Ovary (tissue), 9 donors: ENCODE measurements around the gene RSU1. TPM values are rescaled to one million over a fixed set of nuclear protein-coding genes. Genes with fewer than 3 reads are reported as not detected.
"Not testable (repeated sequence)": the region's sequence is repeated elsewhere in the genome, so short reads cannot be mapped to it uniquely, and the experiment has no call there.

Experiments used
- DNase-seq, 5 donors: peaks; one replicate each; pipeline ENCODE4 v3.0.0-alpha.2; 2019 to 2020
- H3K27ac ChIP-seq, 2 donors: fragments of 200-600 bp; one replicate each; pipeline versions ENCODE4 v1.5.1 to v1.8.0; 2019 to 2022
- H3K27me3 ChIP-seq: fragments of 200-600 bp; one replicate; pipeline ENCODE4 v1.8.0; 2022
- H3K36me3 ChIP-seq: fragments of 200-600 bp; sonication (generic); one replicate; pipeline ENCODE4 v1.5.1; 2019
- H3K4me1 ChIP-seq: one replicate; pipeline ENCODE4 v1.8.1; 2013; ENCODE audit warnings: mild to moderate bottlenecking, moderate library complexity; ENCODE audit not compliant: insufficient read depth
- H3K4me3 ChIP-seq: fragments of 200-600 bp; sonication (generic); one replicate; pipeline ENCODE4 v1.5.1; 2017
- H3K9me3 ChIP-seq, 2 donors: fragments of 200-600 bp in 1 of 2; sonication (generic) in 1 of 2; one replicate each; pipeline versions ENCODE4 v1.5.1 to v1.8.1; 2013 to 2019; ENCODE audit warnings: mild to moderate bottlenecking in 1 of 2, moderate library complexity in 1 of 2
- EP300 ChIP-seq: sonication (generic); formaldehyde crosslinking; IDR thresholded peaks from one replicate; pipeline ENCODE4 v1.6.1; 2017; ENCODE audit warnings: antibody characterized with exemption
- POLR2A ChIP-seq: fragments of 450-650 bp; IDR thresholded peaks from one replicate; pipeline ENCODE4 v1.6.1; 2017; ENCODE audit warnings: antibody characterized with exemption, mild to moderate bottlenecking, moderate library complexity
- WGBS, 3 donors: extraction: QIAGEN DNeasy Blood & Tissue Kit in 1 of 3; methylation state at CpG; one replicate each; pipeline versions ENCODE4 v1.1.5 to v1.1.7; 2013 to 2017; 5-methylcytosine and 5-hydroxymethylcytosine counted together
- intact Hi-C, 4 donors: fragments of 100-400 bp; cut with DNase I; formaldehyde crosslinking; loops; one replicate each; pipeline versions ENCODE4 v1.11.0 to v1.15.1; 2022 to 2023
- polyA plus RNA-seq, 2 donors: library from polyadenylated mRNA; stranded (reverse); fragments of 200-250 nt in 1 of 2; fragments of 350-450 nt in 1 of 2; fragmentation: Illumina TruSeq in 1 of 2; extraction: RNeasy Lipid Tissue Mini Kit (QIAGEN cat#74804) in 1 of 2; gene quantifications; one replicate each; pipeline ENCODE4 v1.2.3, GENCODE V29; 2013 to 2014
- total RNA-seq, 7 donors: library from RNA; depleted of rRNA in 2 of 7; stranded (reverse); fragments of >200 nt in 2 of 7; fragmentation: NEBNext Ultra II Directional in 3 of 7; extraction: Animal tissue kit (Norgen Biotek cat#: 25700) in 3 of 7; gene quantifications; one replicate each; pipeline versions ENCODE4 v1.1.0 to v1.2.4, GENCODE V29; 2016 to 2023
- TF ChIP-seq, protein P1 (sequence below), 3 donors: fragments of 450-650 bp in 2 of 3; fragments of 200-600 bp in 1 of 3; IDR thresholded peaks; one replicate each; pipeline versions ENCODE4 v1.5.1 to v1.8.0; 2016 to 2022; ENCODE audit warnings: antibody characterized with exemption in 3 of 3, mild to moderate bottlenecking in 1 of 3
- donor health status: DM: no; HTN: no; CAD: no; lungs with moderate emphysema.
- donor health status: DM: no; HTN: no; CAD: no.
- donor health status: Bipolar disorder and iron deficiency.
- donor health status: DM: yes; HTN: yes; CAD: no.
- donor health status: DM: no; HTN: no; CAD: no.
- donor health status: DM: yes; HTN: yes; CAD: no.

Gene RSU1
- total and polyA plus RNA-seq, 9 donors = 30.1 to 184 (median 70.3) TPM

GRCh38 chr10:16756561-16757221 lies 60.5 kb downstream of the RSU1 start:
- intact Hi-C loops = no loop called here

DNA sequence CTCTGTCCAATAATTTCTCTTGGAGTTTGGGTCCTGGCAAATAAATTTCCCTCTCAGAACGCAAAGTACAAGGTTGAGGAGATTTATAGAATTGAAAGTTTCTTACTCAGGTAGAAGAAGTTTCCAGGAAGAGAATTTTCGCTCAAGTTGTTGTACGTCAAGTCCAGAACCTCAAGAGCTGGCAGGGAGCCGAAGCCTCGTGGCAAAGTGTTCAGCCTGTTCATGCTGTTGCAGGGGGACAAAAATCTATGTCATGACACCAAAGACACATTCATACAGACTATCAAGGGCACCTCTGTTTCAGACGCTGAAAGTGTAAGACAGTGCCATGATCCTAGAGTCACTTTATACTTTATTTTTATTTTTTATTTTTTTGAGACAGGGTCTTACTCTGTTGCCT lies 62.5 kb downstream of the RSU1 start:
- intact Hi-C loops = no loop called here
- no peak for DNase-seq
- no peak overlapping the region for H3K4me3 ChIP-seq
- no peak overlapping the region for H3K27ac ChIP-seq
- TF ChIP-seq EP300 = no peak
- TF ChIP-seq POLR2A = no peak
- TF ChIP-seq, protein P1, sequence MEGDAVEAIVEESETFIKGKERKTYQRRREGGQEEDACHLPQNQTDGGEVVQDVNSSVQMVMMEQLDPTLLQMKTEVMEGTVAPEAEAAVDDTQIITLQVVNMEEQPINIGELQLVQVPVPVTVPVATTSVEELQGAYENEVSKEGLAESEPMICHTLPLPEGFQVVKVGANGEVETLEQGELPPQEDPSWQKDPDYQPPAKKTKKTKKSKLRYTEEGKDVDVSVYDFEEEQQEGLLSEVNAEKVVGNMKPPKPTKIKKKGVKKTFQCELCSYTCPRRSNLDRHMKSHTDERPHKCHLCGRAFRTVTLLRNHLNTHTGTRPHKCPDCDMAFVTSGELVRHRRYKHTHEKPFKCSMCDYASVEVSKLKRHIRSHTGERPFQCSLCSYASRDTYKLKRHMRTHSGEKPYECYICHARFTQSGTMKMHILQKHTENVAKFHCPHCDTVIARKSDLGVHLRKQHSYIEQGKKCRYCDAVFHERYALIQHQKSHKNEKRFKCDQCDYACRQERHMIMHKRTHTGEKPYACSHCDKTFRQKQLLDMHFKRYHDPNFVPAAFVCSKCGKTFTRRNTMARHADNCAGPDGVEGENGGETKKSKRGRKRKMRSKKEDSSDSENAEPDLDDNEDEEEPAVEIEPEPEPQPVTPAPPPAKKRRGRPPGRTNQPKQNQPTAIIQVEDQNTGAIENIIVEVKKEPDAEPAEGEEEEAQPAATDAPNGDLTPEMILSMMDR (IDR thresholded peaks at IDR 0.05) = no peak
- H3K27me3 ChIP-seq = no peaks in the 10 kb centered on the region
- H3K9me3 ChIP-seq = no peaks in the 10 kb centered on the region
- H3K36me3 ChIP-seq = no peaks in the 10 kb centered on the region
- 92 to 94% (median 92%) methylated on average over 6 of the region's 6 CpGs for WGBS, 3 donors
- H3K4me1 ChIP-seq = no peaks in the 10 kb centered on the region

More at GRCh38 chr10:16756561-16757221, 60.5 kb downstream of the RSU1 start:
- 86 to 89% (median 88%) methylated on average over 12 of the region's 12 CpGs for WGBS, 3 donors
- Histone ChIP-seq H3K9me3 (no peaks in the 10 kb centered on the region), H3K4me1 (no peaks in the 10 kb centered on the region), H3K27ac (no peak overlapping the region), H3K27me3 (no peaks in the 10 kb centered on the region), H3K36me3 (no peaks in the 10 kb centered on the region), H3K4me3 (no peak overlapping the region)
- no peak for TF ChIP-seq EP300
- TF ChIP-seq, protein P1 (IDR thresholded peaks at IDR 0.05) = no peak
- TF ChIP-seq POLR2A = no peak
- no peak for DNase-seq

- WGBS, 3 donors = 90 to 95% (median 91%) methylated on average over 6 of the region's 6 CpGs
- DNase-seq, intact Hi-C loops, H3K9me3 ChIP-seq, H3K36me3 ChIP-seq, H3K4me1 ChIP-seq, H3K27ac ChIP-seq, H3K4me3 ChIP-seq, H3K27me3 ChIP-seq: not testable (repeated sequence)
Measured at GRCh38 chr10:16752849-16753248, 64.4 kb downstream of the RSU1 start.

GRCh38 chr10:16752099-16752498 lies 65.1 kb downstream of the RSU1 start:
- no peaks in the 10 kb centered on the region for H3K36me3 ChIP-seq
- intact Hi-C loops = no loop called here
- TF ChIP-seq, protein P1 (IDR thresholded peaks at IDR 0.05) = no peak
- no peak for TF ChIP-seq EP300
- no peak for TF ChIP-seq POLR2A
- WGBS, 3 donors = 90 to 94% (median 94%) methylated on average over 4 of the region's 4 CpGs
- no peaks in the 10 kb centered on the region for H3K9me3 ChIP-seq
- peaks cover 4% of the 10 kb centered on the region for H3K4me1 ChIP-seq
- H3K27me3 ChIP-seq = no peaks in the 10 kb centered on the region
- H3K4me3 ChIP-seq = no peak overlapping the region
- H3K27ac ChIP-seq = no peak overlapping the region
- DNase-seq = no peak

DNA sequence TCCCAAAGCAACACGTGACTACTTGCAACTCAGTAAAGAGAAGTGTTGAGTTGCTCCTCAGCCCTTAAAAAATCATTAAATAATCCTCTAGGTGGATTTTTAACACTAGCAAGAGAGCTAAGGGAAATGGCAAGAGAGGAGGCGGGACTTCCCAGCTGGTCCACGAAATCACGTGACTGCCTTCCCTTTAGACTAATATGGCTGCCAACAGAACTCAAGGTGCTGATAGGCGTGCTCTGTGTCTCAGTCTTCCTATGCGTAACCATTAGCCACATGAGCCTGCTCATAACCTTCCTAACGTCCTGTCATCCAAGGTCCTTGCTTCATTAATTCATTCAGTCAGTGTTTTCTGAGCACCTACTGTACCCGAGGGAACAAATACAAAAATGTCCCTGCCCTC lies 66.0 kb downstream of the RSU1 start:
- Histone ChIP-seq H3K36me3 (no peaks in the 10 kb centered on the region), H3K4me3 (no peak overlapping the region)
- WGBS, 3 donors = 96 to 100% (median 97%) methylated on average over 8 of the region's 8 CpGs

More for the DNA sequence above, 66.0 kb downstream of the RSU1 start:
- TF ChIP-seq, protein P1 (IDR thresholded peaks at IDR 0.05) = no peak
- TF ChIP-seq EP300 = no peak
- no peak for TF ChIP-seq POLR2A
- Histone ChIP-seq H3K27ac (no peak overlapping the region), H3K4me1 (peaks cover 7% of the 10 kb centered on the region), H3K27me3 (no peaks in the 10 kb centered on the region), H3K9me3 (no peaks in the 10 kb centered on the region)
- intact Hi-C loops = no loop called here
- no peak for DNase-seq
